H9 (cell line): ENCODE measurements around the gene ZNF524. TPM values are rescaled to one million over a fixed set of nuclear protein-coding genes. Genes with fewer than 3 reads are reported as not detected.

Experiments
- DNase-seq: peaks from one replicate; pipeline ENCODE4 v3.0.0-alpha.2; 2017
- H2AFZ ChIP-seq: one replicate; pipeline ENCODE4 v1.6.1; 2013; ENCODE audit warnings: mild to moderate bottlenecking, low read length, control low read depth, moderate library complexity
- H2AK5ac ChIP-seq: 2 replicates; pipeline ENCODE4 v1.6.1; 2013; ENCODE audit warnings: low read length, control low read depth, mixed read lengths; ENCODE audit not compliant: insufficient read length
- H2BK120ac ChIP-seq: one replicate; pipeline ENCODE4 v1.6.1; 2013; ENCODE audit warnings: low read depth, mild to moderate bottlenecking, low read length, control low read depth, inconsistent platforms; ENCODE audit not compliant: poor library complexity, severe bottlenecking
- H2BK12ac ChIP-seq: 2 replicates; pipeline ENCODE4 v1.6.1; 2013; ENCODE audit warnings: low read length, control low read depth, mixed read lengths, low read depth; ENCODE audit not compliant: insufficient read length
- H2BK15ac ChIP-seq: 2 replicates; pipeline ENCODE4 v1.6.1; 2013; ENCODE audit warnings: low read depth, low read length, control low read depth
- H2BK20ac ChIP-seq: one replicate; pipeline ENCODE4 v1.6.1; 2013; ENCODE audit warnings: low read depth, mild to moderate bottlenecking, low read length, control low read depth, inconsistent platforms; ENCODE audit not compliant: poor library complexity, severe bottlenecking
- H2BK5ac ChIP-seq: 2 replicates; pipeline ENCODE4 v1.6.1; 2013; ENCODE audit warnings: low read length, control low read depth, mixed read lengths; ENCODE audit not compliant: insufficient read length
- H3K14ac ChIP-seq: 2 replicates; pipeline ENCODE4 v1.6.1; 2013; ENCODE audit warnings: low read length, control low read depth; ENCODE audit not compliant: insufficient read depth
- H3K18ac ChIP-seq: 2 replicates; pipeline ENCODE4 v1.6.1; 2013; ENCODE audit warnings: low read depth, mild to moderate bottlenecking, mixed read lengths, low read length, control low read depth; ENCODE audit not compliant: insufficient read length
- H3K23ac ChIP-seq: 2 replicates; pipeline ENCODE4 v1.6.1; 2013; ENCODE audit warnings: low read length, control low read depth, mixed read lengths, low read depth; ENCODE audit not compliant: insufficient read length
- H3K23me2 ChIP-seq: 2 replicates; pipeline ENCODE4 v1.6.1; 2013; ENCODE audit warnings: low read depth, mild to moderate bottlenecking, mixed read lengths, low read length, control low read depth; ENCODE audit not compliant: insufficient read length, poor library complexity, severe bottlenecking
- H3K27ac ChIP-seq: 2 replicates; pipeline ENCODE4 v1.5.1; 2013; ENCODE audit warnings: low read length, control low read depth, mixed read lengths, low read depth; ENCODE audit not compliant: insufficient read length
- H3K27me3 ChIP-seq: 2 replicates; pipeline ENCODE4 v1.6.1; 2013; ENCODE audit warnings: low read length, control low read depth, inconsistent platforms; ENCODE audit not compliant: insufficient read depth
- H3K4ac ChIP-seq: 2 replicates; pipeline ENCODE4 v1.6.1; 2013; ENCODE audit warnings: low read depth, mild to moderate bottlenecking, control low read depth, inconsistent platforms, low read length, moderate library complexity
- H3K4me1 ChIP-seq: 2 replicates; pipeline ENCODE4 v1.6.1; 2013; ENCODE audit warnings: low read length, control low read depth, inconsistent platforms; ENCODE audit not compliant: insufficient read depth
- H3K4me2 ChIP-seq: 2 replicates; pipeline ENCODE4 v1.6.1; 2013; ENCODE audit warnings: low read length, control low read depth, mixed read lengths; ENCODE audit not compliant: insufficient read length, insufficient read depth
- H3K56ac ChIP-seq: 2 replicates; pipeline ENCODE4 v1.6.1; 2013; ENCODE audit warnings: low read depth, mild to moderate bottlenecking, mixed read lengths, low read length, control low read depth; ENCODE audit not compliant: insufficient read length
- H3K79me1 ChIP-seq: 2 replicates; pipeline ENCODE4 v1.6.1; 2013; ENCODE audit warnings: low read depth, mild to moderate bottlenecking, moderate library complexity, low read length, control low read depth, inconsistent platforms; ENCODE audit not compliant: insufficient read depth, poor library complexity, severe bottlenecking
- H3K79me2 ChIP-seq: 2 replicates; pipeline ENCODE4 v1.6.1; 2013; ENCODE audit warnings: low read length, control low read depth, inconsistent platforms; ENCODE audit not compliant: insufficient read depth
- H3K9ac ChIP-seq: 2 replicates; pipeline ENCODE4 v1.6.1; 2013; ENCODE audit warnings: low read length, control low read depth, mixed read lengths; ENCODE audit not compliant: insufficient read length; ENCODE audit errors: extremely low read depth
- H3K9me3 ChIP-seq: one replicate; pipeline ENCODE4 v1.6.1; 2013; ENCODE audit warnings: low read depth, low read length, inconsistent platforms; ENCODE audit not compliant: control insufficient read depth
- H3T11ph ChIP-seq: one replicate; pipeline ENCODE4 v1.6.1; 2013; ENCODE audit warnings: mild to moderate bottlenecking, low read length, control low read depth, inconsistent platforms
- H4K20me1 ChIP-seq: one replicate; pipeline ENCODE4 v1.6.1; 2013; ENCODE audit not compliant: control insufficient read depth, insufficient read length, insufficient read depth
- H4K5ac ChIP-seq: 2 replicates; pipeline ENCODE4 v1.6.1; 2013; ENCODE audit warnings: low read depth, mild to moderate bottlenecking, mixed read lengths, low read length, control low read depth; ENCODE audit not compliant: insufficient read length
- H4K8ac ChIP-seq: replicated peaks from 2 replicates; pipeline ENCODE4 v1.6.1; 2013; ENCODE audit warnings: low read length, control low read depth, mixed read lengths, low read depth; ENCODE audit not compliant: insufficient read length
- H4K91ac ChIP-seq: 2 replicates; pipeline ENCODE4 v1.6.1; 2013; ENCODE audit warnings: low read depth, mild to moderate bottlenecking, moderate library complexity, mixed read lengths, low read length, control low read depth; ENCODE audit not compliant: insufficient read length
- H3K27ac Mint-ChIP-seq, 3 experiments: 2 replicates in 2 of 3; 3 replicates in 1 of 3; pipeline ENCODE4 v1.8.0; 2020 to 2021; ENCODE audit warnings: mixed read lengths in 3 of 3, mild to moderate bottlenecking in 1 of 3, moderate library complexity in 1 of 3
- H3K27me3 Mint-ChIP-seq: 2 replicates; pipeline ENCODE4 v1.8.0; 2021; ENCODE audit warnings: low read depth, mild to moderate bottlenecking, moderate library complexity, mixed read lengths
- H3K36me3 Mint-ChIP-seq, 3 experiments: 2 replicates in 2 of 3; 3 replicates in 1 of 3; pipeline ENCODE4 v1.8.0; 2020 to 2021; ENCODE audit warnings: low read depth in 3 of 3, mixed read lengths in 3 of 3; ENCODE audit not compliant: insufficient read depth in 1 of 3
- H3K4me1 Mint-ChIP-seq, 2 experiments: 2 replicates each; pipeline ENCODE4 v1.8.0; 2020; ENCODE audit warnings: mixed read lengths in 2 of 2
- H3K4me3 Mint-ChIP-seq, 2 experiments: 2 replicates in 1 of 2; 3 replicates in 1 of 2; pipeline ENCODE4 v1.8.0; 2020 to 2021; ENCODE audit warnings: mild to moderate bottlenecking in 2 of 2, mixed read lengths in 2 of 2, moderate library complexity in 1 of 2
- H3K9me3 Mint-ChIP-seq, 2 experiments: 2 replicates in 1 of 2; 3 replicates in 1 of 2; pipeline ENCODE4 v1.8.0; 2020; ENCODE audit warnings: mild to moderate bottlenecking in 2 of 2, mixed read lengths in 2 of 2, moderate library complexity in 1 of 2
- WGBS: extraction: QIAGEN DNeasy Blood & Tissue Kit; methylation state at CpG from one replicate; pipeline ENCODE4 v1.1.7; 2013; ENCODE audit warnings: missing lambda C conversion rate, low lambda C conversion rate, mixed read lengths; ENCODE audit not compliant: insufficient read length; ENCODE audit errors: extremely low coverage; 5-methylcytosine and 5-hydroxymethylcytosine counted together
- total RNA-seq: library from RNA; stranded (reverse); gene quantifications from 2 replicates; pipeline ENCODE4 v1.2.1, GENCODE V29; 2021
- TF ChIP-seq, protein P1 (sequence below): fragments of 200-600 bp; sonication (generic); conservative IDR thresholded peaks from 3 replicates; pipeline ENCODE4 v1.8.0; 2021; ENCODE audit warnings: antibody characterized with exemption, mild to moderate bottlenecking

Gene ZNF524
- total RNA-seq, 1 experiment from 2014 or later = 3.0 TPM

DNA sequence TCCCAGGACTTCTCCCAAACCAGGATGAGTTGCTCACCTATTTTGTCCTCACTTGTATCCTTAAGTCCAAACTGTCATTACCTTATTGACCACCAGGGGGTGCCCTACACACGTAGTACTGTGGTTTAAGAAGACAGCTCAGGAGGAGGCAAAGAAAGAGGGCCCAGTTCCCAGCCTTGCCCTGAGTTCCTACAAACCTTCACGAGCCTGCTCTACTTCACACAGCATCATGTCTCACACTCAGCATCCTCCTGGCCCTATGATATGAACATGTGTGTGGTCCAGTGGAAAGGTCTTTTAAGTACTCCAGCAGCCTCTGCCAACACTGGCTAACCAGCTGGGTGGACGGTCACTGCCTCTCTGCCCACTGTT lies 32.4 kb downstream of the ZNF524 start:
- H2BK120ac ChIP-seq = no peak overlapping the region
- Mint-ChIP-seq H3K27ac (peak overlapping the region in 1 of 3 experiments; percentile 90; a peak in 2 of 7 replicates), H3K27me3 (peaks cover 1% of the 10 kb centered on the region; the same call in 1 of the 2 replicates), H3K9me3 (no peaks in the 10 kb centered on the region; a peak in 1 of 5 replicates), H3K36me3 (peaks cover 0 to 3% (median 0%) of the 10 kb centered on the region in 3 experiments; a peak in 4 of 7 replicates), H3K4me3 (0 out of 5 replicates have a peak overlapping the region, but pooled peaks of 1 of the 2 experiments have one; percentile 0), H3K4me1 (peaks cover 19 to 29% of the 10 kb centered on the region in 2 experiments)
- H3T11ph ChIP-seq = no peak overlapping the region
- H2BK15ac ChIP-seq = no peak overlapping the region
- no peak overlapping the region for H2BK12ac ChIP-seq
- DNase-seq = peak; percentile 87
- peaks cover 7% of the 10 kb centered on the region for H3K23me2 ChIP-seq
- H2AK5ac ChIP-seq = no peak overlapping the region
- 0 out of 2 replicates have a peak, but pooled peaks cover 2% of the 10 kb centered on the region for H3K4me1 ChIP-seq
- H3K9me3 ChIP-seq = no peaks in the 10 kb centered on the region
- H3K14ac ChIP-seq = no peak overlapping the region
- H3K9ac ChIP-seq = no peak overlapping the region
- WGBS = no CpG with 5 or more reads among the region's 3 CpGs
- H3K23ac ChIP-seq = no peak overlapping the region
- no peak overlapping the region for H2BK20ac ChIP-seq
- peaks cover 6% of the 10 kb centered on the region for H3K79me1 ChIP-seq
- H4K91ac ChIP-seq = no peak overlapping the region
- no peak overlapping the region for H2BK5ac ChIP-seq
- H3K27ac ChIP-seq = no peak overlapping the region
- H4K5ac ChIP-seq = no peak overlapping the region
- TF ChIP-seq, protein P1, sequence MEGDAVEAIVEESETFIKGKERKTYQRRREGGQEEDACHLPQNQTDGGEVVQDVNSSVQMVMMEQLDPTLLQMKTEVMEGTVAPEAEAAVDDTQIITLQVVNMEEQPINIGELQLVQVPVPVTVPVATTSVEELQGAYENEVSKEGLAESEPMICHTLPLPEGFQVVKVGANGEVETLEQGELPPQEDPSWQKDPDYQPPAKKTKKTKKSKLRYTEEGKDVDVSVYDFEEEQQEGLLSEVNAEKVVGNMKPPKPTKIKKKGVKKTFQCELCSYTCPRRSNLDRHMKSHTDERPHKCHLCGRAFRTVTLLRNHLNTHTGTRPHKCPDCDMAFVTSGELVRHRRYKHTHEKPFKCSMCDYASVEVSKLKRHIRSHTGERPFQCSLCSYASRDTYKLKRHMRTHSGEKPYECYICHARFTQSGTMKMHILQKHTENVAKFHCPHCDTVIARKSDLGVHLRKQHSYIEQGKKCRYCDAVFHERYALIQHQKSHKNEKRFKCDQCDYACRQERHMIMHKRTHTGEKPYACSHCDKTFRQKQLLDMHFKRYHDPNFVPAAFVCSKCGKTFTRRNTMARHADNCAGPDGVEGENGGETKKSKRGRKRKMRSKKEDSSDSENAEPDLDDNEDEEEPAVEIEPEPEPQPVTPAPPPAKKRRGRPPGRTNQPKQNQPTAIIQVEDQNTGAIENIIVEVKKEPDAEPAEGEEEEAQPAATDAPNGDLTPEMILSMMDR = peak; percentile 87
- no peaks in the 10 kb centered on the region for H4K20me1 ChIP-seq
- no peak overlapping the region for H3K18ac ChIP-seq
- H3K27me3 ChIP-seq = no peaks in the 10 kb centered on the region
- H3K79me2 ChIP-seq = peaks cover 10% of the 10 kb centered on the region; the same call in 1 of the 2 replicates
- no peak overlapping the region for H4K8ac ChIP-seq
- no peak overlapping the region for H3K4me2 ChIP-seq
- no peak overlapping the region for H3K4ac ChIP-seq
- H3K56ac ChIP-seq = no peak overlapping the region
- no peak overlapping the region for H2AFZ ChIP-seq
